ENCODE results near the gene PAOX.

Gene PAOX

DNA sequence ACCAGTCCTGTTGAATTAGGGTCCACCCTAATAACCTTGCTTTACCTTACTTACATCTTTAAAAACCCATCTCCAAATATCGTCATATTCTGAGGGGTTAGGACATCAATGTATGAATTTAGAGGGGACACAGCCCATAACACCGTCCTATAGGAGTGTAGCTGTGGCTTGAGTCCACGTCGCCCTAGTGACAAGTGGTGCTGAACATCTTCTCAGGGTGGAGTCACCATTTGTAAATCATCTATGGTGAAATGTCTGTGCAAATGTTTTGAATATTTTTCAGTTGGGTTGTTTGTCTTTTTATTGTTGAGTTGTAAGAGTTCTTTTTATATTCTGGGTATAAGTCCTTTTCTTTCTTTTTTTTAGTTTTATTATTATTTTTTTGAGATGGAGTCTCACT lies 37.1 kb upstream of the PAOX start:
- peaks cover 31% of the 10 kb centered on the region for H3K27me3 ChIP-seq (ENCODE audit: control insufficient read depth, insufficient read depth, low read length)

DNA sequence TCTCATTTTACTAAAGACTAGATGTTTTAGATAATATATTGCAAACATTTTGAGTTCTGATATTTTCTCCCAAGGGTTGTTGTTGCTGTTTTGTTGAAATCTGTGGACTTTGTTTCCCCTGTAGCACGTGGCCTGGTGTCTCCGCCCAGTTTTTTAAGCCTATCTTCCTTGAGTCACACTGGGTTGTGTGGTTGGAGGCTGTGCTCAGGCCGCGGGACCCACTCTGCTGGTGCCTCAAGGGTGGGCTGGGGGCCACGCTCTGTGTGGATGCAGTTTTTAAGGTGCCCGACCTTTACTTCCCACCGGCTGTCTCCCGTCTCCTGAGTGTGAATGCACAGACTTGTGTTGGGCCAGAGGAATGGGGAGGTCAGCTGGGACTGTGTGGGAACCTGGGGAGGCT lies 36.1 kb upstream of the PAOX start:
- Histone ChIP-seq H3K27ac (ENCODE audit: low read depth, low read length) (no peak overlapping the region), H3K36me3 (ENCODE audit: control insufficient read depth, insufficient read depth, low read length) (no peaks in the 10 kb centered on the region), H3K4me3 (ENCODE audit: low read length) (no peak overlapping the region), H3K4me1 (ENCODE audit: control insufficient read depth, insufficient read depth, low read length) (no peaks in the 10 kb centered on the region), H3K27me3 (ENCODE audit: control insufficient read depth, insufficient read depth, low read length) (peaks cover 21% of the 10 kb centered on the region), H3K9ac (ENCODE audit: low read length) (no peak overlapping the region)

More for the DNA sequence above, 37.1 kb upstream of the PAOX start:
- Histone ChIP-seq H3K27ac (ENCODE audit: low read depth, low read length) (no peak overlapping the region), H3K4me3 (ENCODE audit: low read length) (no peak overlapping the region), H3K36me3 (ENCODE audit: control insufficient read depth, insufficient read depth, low read length) (no peaks in the 10 kb centered on the region), H3K4me1 (ENCODE audit: control insufficient read depth, insufficient read depth, low read length) (no peaks in the 10 kb centered on the region), H3K9ac (ENCODE audit: low read length) (no peak overlapping the region)

DNA sequence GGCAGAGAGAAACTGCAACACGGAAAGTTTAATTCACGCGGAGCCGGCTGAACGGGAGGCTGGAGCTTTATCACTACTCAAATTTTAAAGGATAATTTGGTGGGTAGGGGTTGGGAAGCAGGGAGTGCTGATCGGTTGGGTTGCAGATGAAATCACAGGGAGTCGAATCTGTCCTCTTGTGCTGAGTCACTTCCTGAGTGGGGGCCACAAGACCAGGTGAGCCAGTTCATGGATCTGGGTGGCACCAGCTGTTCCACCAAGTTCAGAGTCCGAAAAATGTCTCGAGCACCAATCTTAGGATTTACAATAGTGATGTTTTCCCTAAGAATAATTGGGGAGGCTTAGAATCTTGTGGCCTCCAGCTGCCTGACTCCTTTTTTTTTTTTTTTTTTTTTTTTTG lies 35.5 kb upstream of the PAOX start:
- Histone ChIP-seq H3K27ac (ENCODE audit: low read depth, low read length) (no peak overlapping the region), H3K9ac (ENCODE audit: low read length) (no peak overlapping the region), H3K4me3 (ENCODE audit: low read length) (no peak overlapping the region), H3K4me1 (ENCODE audit: control insufficient read depth, insufficient read depth, low read length) (no peaks in the 10 kb centered on the region), H3K27me3 (ENCODE audit: control insufficient read depth, insufficient read depth, low read length) (peaks cover 15% of the 10 kb centered on the region), H3K36me3 (ENCODE audit: control insufficient read depth, insufficient read depth, low read length) (no peaks in the 10 kb centered on the region)

DNA sequence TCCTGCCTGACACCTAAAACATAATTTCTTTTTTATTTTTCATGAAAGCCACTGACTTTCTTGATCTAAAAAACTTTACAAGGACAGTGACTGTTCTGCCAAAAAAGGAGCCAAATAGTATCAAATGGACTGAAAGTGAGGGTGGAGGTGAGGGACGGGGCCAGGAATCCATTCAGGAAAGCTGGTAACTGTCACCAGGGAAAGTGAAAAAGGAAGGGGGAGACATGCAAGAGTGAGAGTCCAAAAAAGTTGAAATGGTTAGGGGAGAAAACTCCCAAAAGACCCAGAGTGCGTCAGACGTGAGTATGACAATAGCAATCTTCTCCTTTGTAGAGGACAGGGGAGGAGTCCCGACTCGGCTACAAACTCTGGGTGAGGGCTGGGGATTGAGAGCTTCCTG lies 34.8 kb upstream of the PAOX start:
- Histone ChIP-seq H3K4me3 (ENCODE audit: low read length) (no peak overlapping the region), H3K4me1 (ENCODE audit: control insufficient read depth, insufficient read depth, low read length) (no peaks in the 10 kb centered on the region), H3K9ac (ENCODE audit: low read length) (no peak overlapping the region), H3K27me3 (ENCODE audit: control insufficient read depth, insufficient read depth, low read length) (peaks cover 12% of the 10 kb centered on the region), H3K36me3 (ENCODE audit: control insufficient read depth, insufficient read depth, low read length) (no peaks in the 10 kb centered on the region), H3K27ac (ENCODE audit: low read depth, low read length) (no peak overlapping the region)

DNA sequence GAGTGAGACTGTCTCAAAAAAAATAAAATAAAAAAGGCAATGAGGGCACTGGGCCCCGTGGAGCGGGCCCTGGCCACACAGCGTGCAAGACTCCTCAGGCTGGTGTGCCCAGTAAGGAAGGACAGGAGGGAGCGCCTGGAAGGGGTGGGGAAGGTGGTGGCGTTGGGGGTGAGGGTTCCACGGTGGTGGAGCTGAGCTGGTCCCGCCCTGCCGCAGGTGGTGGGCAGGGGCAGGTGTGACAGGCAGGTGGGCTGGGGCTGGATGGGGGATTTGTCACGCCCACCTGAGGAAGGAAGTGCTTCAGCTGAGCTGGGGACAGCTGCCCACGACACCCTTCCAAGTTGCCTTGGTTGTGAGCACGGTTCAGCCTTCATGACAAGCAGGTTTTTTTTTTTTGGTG lies 32.6 kb upstream of the PAOX start:
- Histone ChIP-seq H3K27ac (ENCODE audit: low read depth, low read length) (no peak overlapping the region), H3K4me3 (ENCODE audit: low read length) (no peak overlapping the region), H3K9ac (ENCODE audit: low read length) (no peak overlapping the region), H3K4me1 (ENCODE audit: control insufficient read depth, insufficient read depth, low read length) (no peaks in the 10 kb centered on the region), H3K36me3 (ENCODE audit: control insufficient read depth, insufficient read depth, low read length) (no peaks in the 10 kb centered on the region), H3K27me3 (ENCODE audit: control insufficient read depth, insufficient read depth, low read length) (peaks cover 6% of the 10 kb centered on the region)

DNA sequence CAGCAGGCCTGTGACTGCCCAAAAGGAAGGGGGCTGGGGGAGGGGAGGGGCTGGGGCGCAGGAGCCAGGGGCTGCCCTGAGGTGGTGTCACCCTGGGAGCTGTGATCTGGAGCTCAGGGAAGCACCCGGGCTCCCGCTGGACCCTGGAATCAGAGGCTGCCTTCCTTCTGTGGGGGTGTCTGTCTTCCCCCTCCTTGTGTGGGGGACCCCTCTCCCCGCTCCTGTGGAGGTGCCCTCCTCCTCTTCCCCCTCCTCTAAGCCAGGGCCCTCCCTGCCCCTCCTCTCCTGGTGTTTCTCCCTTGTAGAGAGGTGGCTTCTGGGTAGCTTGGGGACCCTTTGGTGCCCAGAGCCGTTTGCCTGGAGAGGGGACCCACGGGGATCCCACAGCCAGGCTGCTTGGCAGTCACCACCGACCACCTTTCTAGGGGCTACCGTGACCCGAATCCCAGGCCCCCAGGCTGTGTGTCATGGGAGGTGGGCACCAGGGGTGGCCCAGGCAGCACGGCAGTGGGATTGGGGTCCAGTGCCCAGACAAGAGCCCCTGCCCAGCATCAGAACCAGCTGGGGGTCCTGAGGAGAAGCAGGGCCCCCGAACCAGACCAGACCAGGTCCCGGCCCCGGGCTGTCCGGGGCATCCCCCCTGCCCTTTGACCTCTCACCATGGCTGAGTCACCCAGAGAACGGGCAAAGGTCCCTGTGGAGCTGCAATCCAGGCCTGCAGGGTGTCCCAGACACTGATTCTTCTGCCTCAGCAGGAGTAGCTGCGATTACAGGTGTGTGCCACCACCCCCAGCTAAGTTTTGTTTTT lies 31.1 kb upstream of the PAOX start:
- Histone ChIP-seq H3K27ac (ENCODE audit: low read depth, low read length) (no peak overlapping the region), H3K9ac (ENCODE audit: low read length) (no peak overlapping the region), H3K4me3 (ENCODE audit: low read length) (no peak overlapping the region), H3K4me1 (ENCODE audit: control insufficient read depth, insufficient read depth, low read length) (no peaks in the 10 kb centered on the region), H3K36me3 (ENCODE audit: control insufficient read depth, insufficient read depth, low read length) (no peaks in the 10 kb centered on the region), H3K27me3 (ENCODE audit: control insufficient read depth, insufficient read depth, low read length) (peaks cover 6% of the 10 kb centered on the region)

DNA sequence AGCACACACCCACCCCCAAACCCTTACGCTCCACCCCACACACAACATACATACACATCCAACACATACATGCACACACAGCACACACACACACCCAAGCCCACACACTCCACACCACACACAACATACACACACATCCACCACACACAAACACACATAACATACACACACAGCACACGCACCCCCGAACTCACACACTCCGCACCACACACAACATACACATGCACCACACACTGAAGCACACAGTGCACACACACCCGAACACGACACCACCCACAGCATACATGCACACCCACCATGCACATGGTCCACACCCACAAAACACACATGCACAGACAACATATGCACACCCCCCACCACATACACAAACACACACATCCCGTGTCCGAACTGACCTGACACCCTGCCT lies 29.9 kb upstream of the PAOX start:
- Histone ChIP-seq H3K27me3 (ENCODE audit: control insufficient read depth, insufficient read depth, low read length) (peaks cover 6% of the 10 kb centered on the region), H3K4me3 (ENCODE audit: low read length) (no peak overlapping the region), H3K36me3 (ENCODE audit: control insufficient read depth, insufficient read depth, low read length) (no peaks in the 10 kb centered on the region), H3K9ac (ENCODE audit: low read length) (no peak overlapping the region), H3K4me1 (ENCODE audit: control insufficient read depth, insufficient read depth, low read length) (no peaks in the 10 kb centered on the region), H3K27ac (ENCODE audit: low read depth, low read length) (no peak overlapping the region)

DNA sequence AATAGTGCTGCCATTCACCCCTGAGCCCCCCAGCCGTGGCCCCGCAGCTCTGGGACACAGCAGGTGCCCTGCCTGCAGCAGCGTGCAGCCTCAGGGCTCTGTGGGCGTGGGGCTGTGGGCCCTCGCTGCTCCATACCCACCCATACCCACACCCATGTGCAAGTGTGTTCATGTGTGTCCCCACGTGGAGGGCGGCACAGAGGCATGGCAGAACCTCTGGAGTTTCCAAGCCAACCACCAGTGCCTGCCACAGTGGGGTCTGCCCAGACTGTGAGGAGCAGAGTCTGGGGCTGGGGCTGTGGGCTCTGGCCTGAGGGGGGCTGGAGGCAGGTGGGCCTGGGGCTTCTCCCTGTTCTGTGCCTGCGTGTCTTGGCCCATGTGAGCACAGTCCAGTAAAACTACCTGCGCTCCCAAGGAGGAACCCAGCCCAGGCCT lies 29.5 kb upstream of the PAOX start:
- no peaks in the 10 kb centered on the region for H3K36me3 ChIP-seq (ENCODE audit: control insufficient read depth, insufficient read depth, low read length)
- peaks cover 1% of the 10 kb centered on the region for H3K27me3 ChIP-seq (ENCODE audit: control insufficient read depth, insufficient read depth, low read length)
- no peaks in the 10 kb centered on the region for H3K4me1 ChIP-seq (ENCODE audit: control insufficient read depth, insufficient read depth, low read length)
- no peak overlapping the region for H3K27ac ChIP-seq (ENCODE audit: low read depth, low read length)
- no peak overlapping the region for H3K4me3 ChIP-seq (ENCODE audit: low read length)
- H3K9ac ChIP-seq (ENCODE audit: low read length), result no peak overlapping the region

DNA sequence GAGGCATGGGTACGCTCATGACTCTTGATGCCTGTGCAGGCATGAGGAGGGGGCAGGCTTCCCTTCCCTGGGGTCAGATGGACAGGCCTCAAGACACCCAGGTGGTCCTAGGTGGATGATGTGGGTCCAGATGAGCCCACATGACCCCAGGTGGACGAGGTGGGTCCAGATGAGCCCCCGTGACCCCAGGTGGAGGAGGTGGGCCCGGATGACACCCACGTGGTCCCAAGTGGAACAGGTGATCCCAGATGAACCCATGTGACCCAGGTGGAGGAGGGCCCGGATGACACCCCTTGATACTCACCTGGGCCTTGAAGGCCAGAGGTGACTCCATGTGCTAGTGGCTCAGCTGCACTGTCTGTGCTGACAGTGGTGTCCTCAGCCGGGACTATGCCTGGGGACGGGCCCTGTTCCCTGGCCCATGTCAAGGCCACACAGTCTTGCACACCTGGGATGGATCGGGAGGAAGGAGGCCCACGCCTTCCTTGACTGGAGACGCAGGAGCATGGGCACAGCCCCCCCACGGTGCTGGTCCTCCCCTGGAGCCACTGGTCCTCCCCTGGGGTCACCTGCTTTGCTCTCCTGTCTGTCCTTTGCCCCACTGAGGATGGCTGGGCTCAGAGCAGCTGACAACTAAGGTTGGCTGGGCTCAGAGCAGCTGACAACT lies 28.6 kb upstream of the PAOX start:
- Histone ChIP-seq H3K36me3 (ENCODE audit: control insufficient read depth, insufficient read depth, low read length) (peaks cover under 1% of the 10 kb centered on the region), H3K4me3 (ENCODE audit: low read length) (no peak overlapping the region), H3K9ac (ENCODE audit: low read length) (no peak overlapping the region), H3K27me3 (ENCODE audit: control insufficient read depth, insufficient read depth, low read length) (no peaks in the 10 kb centered on the region), H3K4me1 (ENCODE audit: control insufficient read depth, insufficient read depth, low read length) (no peaks in the 10 kb centered on the region), H3K27ac (ENCODE audit: low read depth, low read length) (no peak overlapping the region)

DNA sequence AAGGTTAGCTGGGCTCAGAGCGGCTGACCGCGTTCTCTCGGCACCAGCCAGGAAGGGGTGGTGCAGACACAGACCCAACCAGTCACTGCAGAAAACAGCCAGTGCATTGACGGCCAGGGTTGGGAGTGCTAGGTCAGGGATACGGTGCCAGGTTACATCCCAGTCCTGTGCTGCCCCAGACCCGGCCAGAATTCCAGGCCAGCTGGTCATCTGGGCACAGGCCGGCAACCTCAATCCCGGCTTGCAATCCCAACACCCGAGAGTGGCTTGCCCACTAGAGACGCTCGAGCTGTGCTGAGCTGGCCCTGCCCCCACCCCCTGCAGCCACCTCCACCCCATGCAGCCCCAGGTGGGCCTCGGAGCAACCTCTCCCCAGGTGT lies 28.1 kb upstream of the PAOX start:
- no peaks in the 10 kb centered on the region for H3K27me3 ChIP-seq (ENCODE audit: control insufficient read depth, insufficient read depth, low read length)
- no peaks in the 10 kb centered on the region for H3K4me1 ChIP-seq (ENCODE audit: control insufficient read depth, insufficient read depth, low read length)
- no peak overlapping the region for H3K9ac ChIP-seq (ENCODE audit: low read length)
- no peak overlapping the region for H3K27ac ChIP-seq (ENCODE audit: low read depth, low read length)
- H3K36me3 ChIP-seq (ENCODE audit: control insufficient read depth, insufficient read depth, low read length), result peaks cover 2% of the 10 kb centered on the region
- no peak overlapping the region for H3K4me3 ChIP-seq (ENCODE audit: low read length)

DNA sequence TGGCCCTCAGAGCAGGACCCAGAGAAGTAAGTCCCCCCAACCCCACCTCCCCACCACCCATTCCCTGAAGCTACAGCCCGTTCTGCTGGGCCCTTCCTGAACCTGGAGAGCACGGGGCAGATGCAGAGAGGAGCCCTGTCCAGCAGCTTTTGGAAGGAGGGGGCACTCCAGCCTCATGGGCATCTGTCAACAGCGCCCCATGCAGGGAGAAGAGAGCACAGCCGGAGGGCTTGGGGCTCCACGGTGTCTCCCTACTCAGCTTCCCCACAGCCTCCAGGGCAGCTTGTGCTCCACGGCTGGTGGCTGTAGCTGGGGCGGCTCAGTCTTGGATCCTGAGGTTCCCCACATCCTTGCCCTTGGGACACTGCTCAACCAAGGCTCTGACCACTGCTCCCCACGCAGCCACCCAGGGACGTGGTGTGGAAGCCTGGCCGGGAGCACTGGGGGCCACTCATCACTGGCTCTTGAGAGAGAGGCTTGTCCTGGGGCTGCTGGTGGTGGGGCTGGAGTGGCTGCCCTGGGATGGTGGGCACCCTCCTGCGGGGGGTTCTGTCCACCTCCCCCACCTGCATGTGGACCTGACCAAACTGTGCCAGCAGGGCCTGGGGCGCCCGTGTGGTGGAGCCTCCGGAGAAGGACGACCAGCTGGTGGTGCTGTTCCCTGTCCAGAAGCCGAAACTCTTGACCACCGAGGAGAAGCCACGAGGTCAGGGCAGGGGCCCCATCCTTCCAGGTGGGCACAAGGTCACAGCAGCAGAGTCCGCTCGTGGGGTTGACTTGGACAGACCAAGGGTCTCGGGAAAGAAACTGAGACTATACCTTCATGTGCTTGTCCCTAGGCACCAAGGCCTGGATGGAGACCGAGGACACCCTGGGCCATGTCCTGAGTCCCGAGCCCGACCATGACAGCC lies 27.4 kb upstream of the PAOX start:
- Histone ChIP-seq H3K9ac (ENCODE audit: low read length) (no peak overlapping the region), H3K27ac (ENCODE audit: low read depth, low read length) (no peak overlapping the region), H3K27me3 (ENCODE audit: control insufficient read depth, insufficient read depth, low read length) (no peaks in the 10 kb centered on the region), H3K4me1 (ENCODE audit: control insufficient read depth, insufficient read depth, low read length) (no peaks in the 10 kb centered on the region), H3K36me3 (ENCODE audit: control insufficient read depth, insufficient read depth, low read length) (peaks cover 2% of the 10 kb centered on the region), H3K4me3 (ENCODE audit: low read length) (no peak overlapping the region)

DNA sequence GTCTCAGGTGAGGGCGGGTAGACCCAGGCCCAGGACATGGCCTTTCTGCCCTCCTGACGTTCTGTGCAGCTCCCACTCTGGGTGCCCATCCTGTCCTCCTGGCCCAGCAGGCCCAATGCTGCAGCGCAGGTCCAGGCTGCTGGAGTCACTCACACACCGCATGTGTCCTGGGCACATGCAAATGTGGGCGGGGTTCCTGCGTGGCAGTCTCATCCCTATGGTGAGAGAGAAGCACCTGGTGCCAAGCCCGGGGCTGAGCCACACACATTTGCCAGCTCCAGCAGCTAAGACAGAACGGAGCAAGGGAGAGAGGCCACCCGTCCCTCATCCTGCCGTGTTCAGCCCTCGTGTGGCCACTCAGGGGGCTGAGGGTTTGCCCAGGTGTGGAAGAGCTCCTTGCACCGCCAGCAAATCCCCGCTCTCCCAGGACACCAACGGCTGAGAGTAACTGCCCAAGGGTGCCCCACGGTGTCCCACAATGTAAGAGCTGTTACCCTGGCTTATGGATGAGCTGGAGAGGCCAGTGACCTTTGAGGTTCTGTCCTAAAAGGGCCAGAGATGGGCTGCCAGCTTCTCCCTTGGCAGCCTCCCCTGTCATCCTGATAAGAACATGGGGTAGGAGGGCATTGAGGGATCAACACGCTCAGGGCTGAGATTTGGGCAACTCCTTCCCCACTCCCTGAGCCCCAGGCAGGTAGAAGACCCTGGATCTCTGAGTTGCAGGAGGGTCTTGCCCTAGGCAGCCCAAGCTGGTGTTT lies 25.7 kb upstream of the PAOX start:
- peaks cover 2% of the 10 kb centered on the region for H3K36me3 ChIP-seq (ENCODE audit: control insufficient read depth, insufficient read depth, low read length)

More for the DNA sequence above, 25.7 kb upstream of the PAOX start:
- Histone ChIP-seq H3K4me3 (ENCODE audit: low read length) (no peak overlapping the region), H3K4me1 (ENCODE audit: control insufficient read depth, insufficient read depth, low read length) (no peaks in the 10 kb centered on the region), H3K27me3 (ENCODE audit: control insufficient read depth, insufficient read depth, low read length) (no peaks in the 10 kb centered on the region), H3K9ac (ENCODE audit: low read length) (no peak overlapping the region), H3K27ac (ENCODE audit: low read depth, low read length) (no peak overlapping the region)
